ENCODE results near the gene ANGPTL8. TPM values are rescaled to one million over a fixed set of nuclear protein-coding genes. Genes with fewer than 3 reads are reported as not detected.
A peak's percentile ranks its signal among the peaks of the same experiment; 100 is the strongest.

Gene ANGPTL8
- total RNA-seq, 6 donors from 2014 or later: 5.2 TPM; not detected in 5

DNA sequence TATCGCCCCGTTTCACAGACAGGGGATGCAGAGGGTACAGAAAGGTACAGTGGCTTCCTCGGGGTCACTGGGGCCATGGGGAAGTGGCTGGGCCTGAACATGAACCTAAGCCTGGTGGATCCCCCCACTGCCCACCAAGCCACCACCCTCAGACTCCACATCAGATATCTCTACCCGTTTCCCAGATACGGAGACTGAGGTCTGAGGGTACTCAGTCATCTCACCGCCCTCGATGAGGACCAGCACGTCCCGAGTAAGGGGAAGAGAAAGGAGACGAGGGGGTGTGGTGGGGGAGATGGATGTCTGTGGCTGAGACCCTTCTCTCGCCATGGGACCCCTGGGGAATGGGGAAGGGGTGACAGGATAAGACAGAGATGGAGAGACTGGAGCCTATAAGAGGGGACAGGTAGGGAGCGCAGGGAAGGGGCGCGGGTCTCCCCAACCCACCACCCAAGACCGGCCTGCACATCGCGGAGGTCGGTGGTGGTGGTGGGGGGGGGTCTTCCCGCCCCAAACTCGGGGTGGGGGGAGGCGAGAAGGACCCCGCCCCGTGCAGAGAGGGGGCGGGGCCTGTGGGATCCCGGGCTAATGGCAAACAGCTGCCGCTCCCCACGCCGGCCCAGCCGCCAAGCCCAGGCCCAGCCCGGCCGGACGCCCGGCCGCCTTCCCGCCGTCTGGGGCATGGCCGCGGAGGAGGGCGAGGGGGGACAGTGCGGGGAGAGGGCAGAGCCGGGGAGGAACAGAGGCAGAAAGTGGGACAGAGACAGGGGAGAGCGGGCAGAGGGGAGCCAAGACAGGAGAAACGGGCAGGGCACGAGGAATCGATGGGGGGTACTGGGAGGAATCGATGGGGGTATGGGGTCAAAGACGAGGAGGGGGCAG lies 42.8 kb upstream of the ANGPTL8 start:
- TF ChIP-seq, protein P1, sequence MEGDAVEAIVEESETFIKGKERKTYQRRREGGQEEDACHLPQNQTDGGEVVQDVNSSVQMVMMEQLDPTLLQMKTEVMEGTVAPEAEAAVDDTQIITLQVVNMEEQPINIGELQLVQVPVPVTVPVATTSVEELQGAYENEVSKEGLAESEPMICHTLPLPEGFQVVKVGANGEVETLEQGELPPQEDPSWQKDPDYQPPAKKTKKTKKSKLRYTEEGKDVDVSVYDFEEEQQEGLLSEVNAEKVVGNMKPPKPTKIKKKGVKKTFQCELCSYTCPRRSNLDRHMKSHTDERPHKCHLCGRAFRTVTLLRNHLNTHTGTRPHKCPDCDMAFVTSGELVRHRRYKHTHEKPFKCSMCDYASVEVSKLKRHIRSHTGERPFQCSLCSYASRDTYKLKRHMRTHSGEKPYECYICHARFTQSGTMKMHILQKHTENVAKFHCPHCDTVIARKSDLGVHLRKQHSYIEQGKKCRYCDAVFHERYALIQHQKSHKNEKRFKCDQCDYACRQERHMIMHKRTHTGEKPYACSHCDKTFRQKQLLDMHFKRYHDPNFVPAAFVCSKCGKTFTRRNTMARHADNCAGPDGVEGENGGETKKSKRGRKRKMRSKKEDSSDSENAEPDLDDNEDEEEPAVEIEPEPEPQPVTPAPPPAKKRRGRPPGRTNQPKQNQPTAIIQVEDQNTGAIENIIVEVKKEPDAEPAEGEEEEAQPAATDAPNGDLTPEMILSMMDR (IDR thresholded peaks at IDR 0.05): no peak
- TF ChIP-seq POLR2AphosphoS5 (IDR thresholded peaks at IDR 0.05): no peak
- TF ChIP-seq POLR2A (IDR thresholded peaks at IDR 0.05): no peak
- no peak for TF ChIP-seq EP300 (IDR thresholded peaks at IDR 0.05)
- WGBS, 2 donors: 15 to 16% methylated on average over 24 to 43 of the region's 47 CpGs
- peaks cover 55 to 64% (median 57%) of the 10 kb centered on the region in 4 donors for H3K4me1 ChIP-seq
- peak overlapping the region; percentile 66 to 84 (median 76) for H3K4me3 ChIP-seq
- peaks cover 8 to 59% (median 29%) of the 10 kb centered on the region in 4 donors for H3K36me3 ChIP-seq
- ATAC-seq (ENCODE audit: low FRiP score in 2 of 2) (peak in 1 of 2 donors; percentile 70), DNase-seq (peak in 1 of 2 donors; percentile 90)
- H3K9me3 ChIP-seq: no peaks in the 10 kb centered on the region
- H3K27ac ChIP-seq: peak overlapping the region; percentile 75 to 93 (median 90)
- H3K27me3 ChIP-seq: no peaks in the 10 kb centered on the region

DNA sequence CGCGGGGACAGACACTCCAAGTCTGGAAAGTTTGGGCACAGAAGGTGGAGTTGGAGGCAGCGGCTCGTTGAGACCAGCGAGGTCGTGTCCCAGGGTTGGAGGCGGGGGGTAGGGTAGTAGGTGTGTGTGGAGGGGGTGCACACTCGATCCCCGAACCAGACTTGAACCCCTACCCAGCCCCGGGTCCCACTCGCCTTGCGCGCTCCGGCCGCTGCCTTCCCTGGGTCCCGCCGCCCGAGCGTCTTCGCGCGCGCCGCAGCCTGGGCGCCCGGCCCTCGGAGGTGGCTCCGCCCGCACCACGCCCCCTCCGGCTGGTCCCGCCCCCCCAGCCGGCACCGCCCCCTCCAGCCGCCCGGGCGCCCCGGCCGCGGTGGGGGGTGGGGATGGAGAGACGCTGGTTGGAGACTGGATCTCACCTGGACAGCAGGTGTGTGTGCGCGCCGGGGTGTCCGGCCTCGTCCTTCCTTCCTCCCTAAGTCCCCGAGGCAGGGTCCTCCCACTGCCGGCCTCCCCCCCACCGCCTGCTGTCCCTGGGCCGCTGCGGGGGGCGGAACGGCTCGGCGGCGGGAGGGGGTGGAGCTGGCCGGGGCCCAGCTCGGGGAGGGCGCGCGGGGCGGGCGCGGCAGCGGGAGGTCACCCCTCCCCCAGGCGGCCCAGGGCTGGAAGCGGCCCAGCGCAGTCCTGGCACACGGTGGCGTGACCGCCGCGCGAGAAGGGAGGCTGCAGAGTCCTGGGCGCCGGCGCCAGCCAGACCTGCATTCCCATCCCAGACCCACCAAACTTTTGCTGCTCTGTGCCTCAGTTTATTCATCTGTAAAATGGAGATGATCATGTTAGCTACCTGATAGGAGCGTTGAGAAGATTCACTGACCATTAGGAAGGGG lies 41.9 kb upstream of the ANGPTL8 start, which contains the start of gene KANK2:
TSS of gene KANK2 (minus strand) at position 255 of the 884 bp plus-strand sequence. CDS start 3,034 bp downstream, outside the sequence.
- no peaks in the 10 kb centered on the region for H3K9me3 ChIP-seq
- ATAC-seq (ENCODE audit: low FRiP score in 2 of 2) (peak; percentile 88 to 96), DNase-seq (peak; percentile 87 to 97)
- H3K27me3 ChIP-seq: no peaks in the 10 kb centered on the region
- 1 to 2% methylated on average over 20 to 30 of the region's 78 CpGs for WGBS, 2 donors
- H3K4me3 ChIP-seq: peak within 1 kb of the TSS; percentile 66 to 84 (median 76)
- H3K36me3 ChIP-seq: peaks cover 4 to 59% (median 32%) of the 10 kb centered on the region in 4 donors
- H3K4me1 ChIP-seq: peaks cover 48 to 57% (median 54%) of the 10 kb centered on the region in 4 donors
- peak within 1 kb of the TSS; percentile 75 to 93 (median 90) for H3K27ac ChIP-seq
- TF ChIP-seq EP300 (IDR thresholded peaks at IDR 0.05) (peak in 1 of 4 donors; percentile 21), POLR2AphosphoS5 (IDR thresholded peaks at IDR 0.05) (peak; percentile 38 to 75), POLR2A (IDR thresholded peaks at IDR 0.05) (peak in 3 of 4 donors; percentile 33 to 85 (median 83))
- TF ChIP-seq, protein P1 (IDR thresholded peaks at IDR 0.05): peak in 4 of 6 experiments; percentile 13 to 35 (median 17)

GRCh38 chr19:11198175-11198534 lies 41.3 kb upstream of the ANGPTL8 start:
- peak overlapping the region in 3 of 4 donors; percentile 66 to 84 (median 73) for H3K4me3 ChIP-seq
- H3K36me3 ChIP-seq: peaks cover 3 to 59% (median 26%) of the 10 kb centered on the region in 4 donors
- H3K9me3 ChIP-seq: no peaks in the 10 kb centered on the region
- ATAC-seq (ENCODE audit: low FRiP score in 2 of 2) (no peak), DNase-seq (no peak)
- WGBS, 2 donors: 61 to 69% methylated on average over 7 of the region's 7 CpGs
- H3K4me1 ChIP-seq: peaks cover 42 to 52% (median 49%) of the 10 kb centered on the region in 4 donors
- peak overlapping the region; percentile 75 to 93 (median 90) for H3K27ac ChIP-seq
- no peaks in the 10 kb centered on the region for H3K27me3 ChIP-seq
- no peak for TF ChIP-seq EP300 (IDR thresholded peaks at IDR 0.05)
- TF ChIP-seq, protein P1 (IDR thresholded peaks at IDR 0.05): no peak
- no peak for TF ChIP-seq POLR2AphosphoS5 (IDR thresholded peaks at IDR 0.05)
- TF ChIP-seq POLR2A (IDR thresholded peaks at IDR 0.05): no peak

DNA sequence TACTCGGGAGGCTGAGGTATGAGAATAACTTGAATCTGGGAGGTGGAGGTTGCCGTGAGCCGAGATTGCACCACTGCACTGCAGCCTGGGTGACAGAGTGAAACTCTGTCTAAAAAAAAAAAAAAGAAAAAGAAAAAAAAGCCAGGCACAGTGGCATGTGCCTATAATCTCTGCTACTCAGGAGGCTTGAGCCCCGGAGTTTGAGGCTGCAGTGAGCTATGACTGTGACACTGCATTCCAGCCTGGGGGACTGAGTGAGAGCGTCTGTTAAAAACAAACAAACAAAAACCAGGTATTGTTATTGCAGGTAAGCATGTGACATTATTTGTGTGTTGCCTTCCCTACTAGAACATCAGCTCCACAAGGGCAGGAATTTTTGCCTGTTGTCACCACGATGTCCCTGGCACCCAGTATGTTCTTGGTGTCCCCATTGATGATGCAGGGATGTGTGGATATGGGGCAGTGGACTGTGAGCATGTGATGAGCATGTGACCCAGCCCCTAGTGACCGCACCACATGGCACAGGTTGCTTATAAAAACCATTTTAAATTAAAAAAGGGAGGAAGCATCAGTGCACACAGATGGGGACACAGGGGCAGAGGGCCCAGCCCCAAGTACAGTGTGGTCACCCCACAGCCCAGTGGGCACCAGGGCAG lies 40.5 kb upstream of the ANGPTL8 start:
- Histone ChIP-seq H3K27ac (peak overlapping the region; percentile 75 to 93 (median 90)), H3K4me3 (no peak overlapping the region), H3K36me3 (peaks cover 0 to 59% (median 18%) of the 10 kb centered on the region in 4 donors), H3K9me3 (no peaks in the 10 kb centered on the region), H3K4me1 (peaks cover 45 to 57% (median 48%) of the 10 kb centered on the region in 4 donors), H3K27me3 (no peaks in the 10 kb centered on the region)
- no peak for ATAC-seq (ENCODE audit: low FRiP score in 2 of 2)
- TF ChIP-seq POLR2AphosphoS5 (IDR thresholded peaks at IDR 0.05) (no peak), EP300 (IDR thresholded peaks at IDR 0.05) (no peak), POLR2A (IDR thresholded peaks at IDR 0.05) (no peak)
- TF ChIP-seq, protein P1 (IDR thresholded peaks at IDR 0.05): no peak
- WGBS, 2 donors: 69 to 70% methylated on average over 7 of the region's 7 CpGs
- no peak for DNase-seq
